HCT116 (cell line): ENCODE results near the gene CDC42BPB.

Experiments used
- EZH2 ChIP-seq: fragments of 200-600 bp; sonication (generic); IDR thresholded peaks from 2 replicates; pipeline ENCODE4 v1.6.1; 2017; ENCODE audit warnings: antibody characterized with exemption, mixed run types
- POLR2A ChIP-seq: IDR thresholded peaks from 2 replicates; pipeline ENCODE4 v1.7.0; 2011; ENCODE audit warnings: borderline replicate concordance; ENCODE audit not compliant: insufficient read depth, insufficient read length; ENCODE audit errors: extremely low read depth
- POLR2AphosphoS5 ChIP-seq: IDR thresholded peaks from 2 replicates; pipeline ENCODE4 v1.6.1; 2011; ENCODE audit warnings: mild to moderate bottlenecking, low read depth, low read length, moderate library complexity
- SP1 ChIP-seq: IDR thresholded peaks from 2 replicates; pipeline ENCODE4 v1.6.1; 2012; ENCODE audit warnings: low read depth
- ZNF274 ChIP-seq: fragments of 200-500 bp; sonication (Bioruptor generic); IDR thresholded peaks from 2 replicates; pipeline ENCODE4 v1.6.1; 2014; ENCODE audit warnings: mild to moderate bottlenecking, low read depth, low read length, inconsistent platforms
- TF ChIP-seq, protein P1 (sequence below), 3 experiments: fragments of 200-600 bp in 1 of 3; sonication (generic) in 1 of 3; IDR thresholded peaks in 2 of 3; conservative IDR thresholded peaks in 1 of 3; 2 replicates each; pipeline ENCODE4 v1.5.1; 2012 to 2017; ENCODE audit warnings: low read depth in 2 of 3, low read length in 2 of 3, antibody characterized with exemption in 1 of 3, borderline replicate concordance in 1 of 3, control low read depth in 1 of 3, mild to moderate bottlenecking in 1 of 3, mixed read lengths in 1 of 3, mixed run types in 1 of 3, moderate library complexity in 1 of 3; ENCODE audit not compliant: insufficient read depth in 1 of 3
- TF ChIP-seq, protein P2 (sequence below): IDR thresholded peaks from 2 replicates; pipeline ENCODE4 v1.6.1; 2012; ENCODE audit warnings: low read depth
- TF ChIP-seq, protein P3 (sequence below): IDR thresholded peaks from 2 replicates; pipeline ENCODE4 v1.6.1; 2012

DNA sequence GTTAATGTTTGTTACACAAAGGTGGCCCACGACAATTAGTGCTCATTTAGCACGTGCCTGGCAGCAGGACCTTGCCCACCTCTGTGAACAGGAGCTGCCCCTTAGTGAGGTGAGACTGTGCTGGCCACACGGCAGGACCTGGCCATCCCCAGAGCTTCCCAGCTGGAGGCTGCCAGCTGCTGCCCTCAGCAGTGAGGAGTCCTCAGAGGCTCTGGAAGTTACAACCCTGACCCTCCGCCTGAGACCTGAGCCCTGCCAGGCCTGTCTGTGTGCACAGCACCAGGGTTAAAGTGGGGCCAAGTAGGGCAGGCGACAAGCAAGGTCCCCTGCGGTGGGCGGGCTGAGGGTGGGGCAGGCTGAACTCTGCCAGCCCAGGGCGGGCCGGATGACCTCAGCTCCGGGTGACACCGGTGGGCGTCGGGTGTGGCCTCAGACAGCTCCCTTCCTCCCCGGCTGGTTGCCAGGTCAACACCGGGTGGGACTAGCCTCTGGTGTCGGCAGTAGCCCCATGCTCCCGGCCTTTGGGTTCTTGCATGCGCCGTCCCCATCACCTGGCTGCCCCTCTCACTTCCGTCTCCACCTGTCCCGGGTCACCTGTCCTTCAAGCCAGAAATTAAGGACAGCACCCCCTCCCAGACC is 17.5 kb upstream of the CDC42BPB start:
- TF ChIP-seq, protein P1, sequence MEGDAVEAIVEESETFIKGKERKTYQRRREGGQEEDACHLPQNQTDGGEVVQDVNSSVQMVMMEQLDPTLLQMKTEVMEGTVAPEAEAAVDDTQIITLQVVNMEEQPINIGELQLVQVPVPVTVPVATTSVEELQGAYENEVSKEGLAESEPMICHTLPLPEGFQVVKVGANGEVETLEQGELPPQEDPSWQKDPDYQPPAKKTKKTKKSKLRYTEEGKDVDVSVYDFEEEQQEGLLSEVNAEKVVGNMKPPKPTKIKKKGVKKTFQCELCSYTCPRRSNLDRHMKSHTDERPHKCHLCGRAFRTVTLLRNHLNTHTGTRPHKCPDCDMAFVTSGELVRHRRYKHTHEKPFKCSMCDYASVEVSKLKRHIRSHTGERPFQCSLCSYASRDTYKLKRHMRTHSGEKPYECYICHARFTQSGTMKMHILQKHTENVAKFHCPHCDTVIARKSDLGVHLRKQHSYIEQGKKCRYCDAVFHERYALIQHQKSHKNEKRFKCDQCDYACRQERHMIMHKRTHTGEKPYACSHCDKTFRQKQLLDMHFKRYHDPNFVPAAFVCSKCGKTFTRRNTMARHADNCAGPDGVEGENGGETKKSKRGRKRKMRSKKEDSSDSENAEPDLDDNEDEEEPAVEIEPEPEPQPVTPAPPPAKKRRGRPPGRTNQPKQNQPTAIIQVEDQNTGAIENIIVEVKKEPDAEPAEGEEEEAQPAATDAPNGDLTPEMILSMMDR (IDR thresholded peaks at IDR 0.05 in 2 of 3, conservative IDR thresholded peaks at IDR 0.05 in 1 of 3; ENCODE audit: borderline replicate concordance in 1 of 3, insufficient read depth in 1 of 3, low read depth in 2 of 3, low read length in 2 of 3), result no peak
- TF ChIP-seq POLR2AphosphoS5 (no peak; the same call in 1 of the 2 replicates), ZNF274 (no peak), EZH2 (no peak), POLR2A (no peak), SP1 (no peak)
- TF ChIP-seq, protein P2, sequence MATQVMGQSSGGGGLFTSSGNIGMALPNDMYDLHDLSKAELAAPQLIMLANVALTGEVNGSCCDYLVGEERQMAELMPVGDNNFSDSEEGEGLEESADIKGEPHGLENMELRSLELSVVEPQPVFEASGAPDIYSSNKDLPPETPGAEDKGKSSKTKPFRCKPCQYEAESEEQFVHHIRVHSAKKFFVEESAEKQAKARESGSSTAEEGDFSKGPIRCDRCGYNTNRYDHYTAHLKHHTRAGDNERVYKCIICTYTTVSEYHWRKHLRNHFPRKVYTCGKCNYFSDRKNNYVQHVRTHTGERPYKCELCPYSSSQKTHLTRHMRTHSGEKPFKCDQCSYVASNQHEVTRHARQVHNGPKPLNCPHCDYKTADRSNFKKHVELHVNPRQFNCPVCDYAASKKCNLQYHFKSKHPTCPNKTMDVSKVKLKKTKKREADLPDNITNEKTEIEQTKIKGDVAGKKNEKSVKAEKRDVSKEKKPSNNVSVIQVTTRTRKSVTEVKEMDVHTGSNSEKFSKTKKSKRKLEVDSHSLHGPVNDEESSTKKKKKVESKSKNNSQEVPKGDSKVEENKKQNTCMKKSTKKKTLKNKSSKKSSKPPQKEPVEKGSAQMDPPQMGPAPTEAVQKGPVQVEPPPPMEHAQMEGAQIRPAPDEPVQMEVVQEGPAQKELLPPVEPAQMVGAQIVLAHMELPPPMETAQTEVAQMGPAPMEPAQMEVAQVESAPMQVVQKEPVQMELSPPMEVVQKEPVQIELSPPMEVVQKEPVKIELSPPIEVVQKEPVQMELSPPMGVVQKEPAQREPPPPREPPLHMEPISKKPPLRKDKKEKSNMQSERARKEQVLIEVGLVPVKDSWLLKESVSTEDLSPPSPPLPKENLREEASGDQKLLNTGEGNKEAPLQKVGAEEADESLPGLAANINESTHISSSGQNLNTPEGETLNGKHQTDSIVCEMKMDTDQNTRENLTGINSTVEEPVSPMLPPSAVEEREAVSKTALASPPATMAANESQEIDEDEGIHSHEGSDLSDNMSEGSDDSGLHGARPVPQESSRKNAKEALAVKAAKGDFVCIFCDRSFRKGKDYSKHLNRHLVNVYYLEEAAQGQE, result no peak
- TF ChIP-seq, protein P3, sequence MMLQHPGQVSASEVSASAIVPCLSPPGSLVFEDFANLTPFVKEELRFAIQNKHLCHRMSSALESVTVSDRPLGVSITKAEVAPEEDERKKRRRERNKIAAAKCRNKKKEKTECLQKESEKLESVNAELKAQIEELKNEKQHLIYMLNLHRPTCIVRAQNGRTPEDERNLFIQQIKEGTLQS, result no peak
